Measurements from ENCODE around the gene EGFR.

DNA sequence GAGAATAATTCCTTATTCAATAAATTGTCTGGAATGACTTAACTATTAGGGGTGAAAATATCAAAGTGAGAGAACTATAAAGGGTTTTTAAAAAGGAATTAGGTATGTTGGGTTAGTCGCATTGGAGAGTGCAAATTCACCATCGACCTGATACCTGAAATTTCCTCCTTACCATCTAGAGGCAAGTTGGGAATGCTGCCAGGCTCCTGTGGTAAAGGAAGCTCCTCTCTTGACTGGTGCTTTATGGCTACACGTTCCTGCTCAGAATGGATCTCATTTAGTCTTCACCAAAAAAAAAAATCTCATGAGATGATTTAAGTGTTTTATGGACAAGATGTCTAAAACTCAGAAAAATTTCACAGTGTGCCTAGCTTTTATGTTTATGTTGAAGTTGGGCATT is 129.8 kb downstream of the EGFR start:
- TF ChIP-seq, protein P1, sequence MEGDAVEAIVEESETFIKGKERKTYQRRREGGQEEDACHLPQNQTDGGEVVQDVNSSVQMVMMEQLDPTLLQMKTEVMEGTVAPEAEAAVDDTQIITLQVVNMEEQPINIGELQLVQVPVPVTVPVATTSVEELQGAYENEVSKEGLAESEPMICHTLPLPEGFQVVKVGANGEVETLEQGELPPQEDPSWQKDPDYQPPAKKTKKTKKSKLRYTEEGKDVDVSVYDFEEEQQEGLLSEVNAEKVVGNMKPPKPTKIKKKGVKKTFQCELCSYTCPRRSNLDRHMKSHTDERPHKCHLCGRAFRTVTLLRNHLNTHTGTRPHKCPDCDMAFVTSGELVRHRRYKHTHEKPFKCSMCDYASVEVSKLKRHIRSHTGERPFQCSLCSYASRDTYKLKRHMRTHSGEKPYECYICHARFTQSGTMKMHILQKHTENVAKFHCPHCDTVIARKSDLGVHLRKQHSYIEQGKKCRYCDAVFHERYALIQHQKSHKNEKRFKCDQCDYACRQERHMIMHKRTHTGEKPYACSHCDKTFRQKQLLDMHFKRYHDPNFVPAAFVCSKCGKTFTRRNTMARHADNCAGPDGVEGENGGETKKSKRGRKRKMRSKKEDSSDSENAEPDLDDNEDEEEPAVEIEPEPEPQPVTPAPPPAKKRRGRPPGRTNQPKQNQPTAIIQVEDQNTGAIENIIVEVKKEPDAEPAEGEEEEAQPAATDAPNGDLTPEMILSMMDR (IDR thresholded peaks at IDR 0.05) = no peak
- no peak for TF ChIP-seq POLR2A (IDR thresholded peaks at IDR 0.05)

Measured in right lobe of liver (tissue), 4 donors.